Activated CD8-positive, alpha-beta memory T cell treated with anti-CD3 and anti-CD28 coated beads, Interleukin-2, amount 50 U/mL, for 4 hours (primary cell): ENCODE data around the gene PTGER1.

Experiments
- DNase-seq: peaks from one replicate; pipeline ENCODE4 v3.0.0-alpha.2; 2020

PTGER1 gene

DNA sequence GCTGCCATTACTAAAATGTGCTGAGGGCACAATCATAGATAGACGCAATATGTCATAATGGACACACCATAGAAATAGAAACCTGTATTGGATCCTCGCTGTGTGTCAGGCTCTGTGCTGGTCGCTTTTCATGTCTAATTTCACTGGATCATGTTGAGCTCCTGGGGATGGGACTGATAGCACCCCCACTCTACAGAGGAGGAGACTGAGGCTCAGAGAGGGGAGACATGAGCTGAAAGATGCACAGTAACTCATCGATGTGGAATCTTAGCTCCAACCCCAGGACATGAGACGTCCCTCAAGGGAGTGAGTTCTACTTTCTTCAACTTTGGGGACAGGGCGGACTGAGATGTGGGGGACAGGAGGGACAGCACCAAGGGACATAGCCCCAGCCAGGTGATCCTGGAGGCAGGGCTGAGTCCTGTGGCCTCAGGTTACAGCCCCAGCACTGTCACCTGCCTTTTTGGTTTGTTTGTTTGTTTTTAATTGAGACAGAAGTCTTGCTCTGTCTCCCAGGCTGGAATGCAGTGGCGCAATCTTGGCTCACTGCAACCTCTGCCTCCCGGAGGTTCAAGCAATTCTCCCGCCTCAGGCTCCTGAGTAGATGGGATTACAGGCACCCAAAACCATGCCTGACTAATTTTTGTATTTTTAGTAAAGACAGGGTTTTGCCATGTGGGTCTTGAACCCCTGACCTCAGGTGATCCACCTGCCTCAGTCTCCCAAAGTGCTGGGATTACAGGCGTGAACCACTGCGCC, 27.4 kb upstream of the PTGER1 start:
- DNase-seq = no peak

DNA sequence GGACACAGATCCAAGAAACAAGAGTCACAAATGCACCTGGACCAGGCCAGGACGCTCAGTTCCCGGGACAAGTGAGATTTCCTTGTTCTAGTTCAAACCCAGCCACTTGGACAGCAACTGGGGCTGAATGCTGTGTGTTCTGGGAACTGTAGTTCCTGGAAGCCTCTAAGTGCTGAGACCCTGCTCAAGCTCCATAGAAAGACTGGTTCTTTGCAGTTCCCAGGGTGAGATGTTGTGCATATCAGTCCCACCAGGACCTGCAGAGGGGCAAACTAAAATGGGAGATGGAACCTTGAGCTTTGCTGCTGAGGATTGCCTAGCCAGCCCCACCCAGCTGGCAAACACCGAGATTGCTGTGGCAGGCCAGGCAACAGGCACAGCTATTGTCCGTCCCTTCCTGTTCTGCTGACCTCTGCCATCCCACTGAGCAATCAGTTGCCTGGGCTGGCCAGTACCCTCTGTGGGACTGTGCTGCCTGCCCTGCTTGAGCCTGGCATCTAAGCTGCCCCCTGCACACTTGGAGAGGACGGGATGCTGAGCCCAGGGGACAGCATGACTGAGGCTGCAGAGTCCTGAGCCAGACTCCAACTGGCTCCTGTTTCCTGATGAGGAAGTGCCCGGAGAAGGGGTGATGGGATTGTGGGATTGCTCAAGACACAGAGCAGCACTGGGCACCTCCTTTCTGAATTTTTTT, 22.2 kb upstream of the PTGER1 start:
- no peak for DNase-seq

- no peak for DNase-seq
These were observed 21.7 kb upstream of the PTGER1 start for GRCh38 chr19:14496834-14497227.

GRCh38 chr19:14496029-14496833, 21.1 kb upstream of the PTGER1 start, which contains the start of gene GIPC1:
GIPC1 (minus strand) TSS chr19:14496127; CDS start chr19:14482976, 13,151 bp downstream.
- peak; percentile 81 for DNase-seq

DNA sequence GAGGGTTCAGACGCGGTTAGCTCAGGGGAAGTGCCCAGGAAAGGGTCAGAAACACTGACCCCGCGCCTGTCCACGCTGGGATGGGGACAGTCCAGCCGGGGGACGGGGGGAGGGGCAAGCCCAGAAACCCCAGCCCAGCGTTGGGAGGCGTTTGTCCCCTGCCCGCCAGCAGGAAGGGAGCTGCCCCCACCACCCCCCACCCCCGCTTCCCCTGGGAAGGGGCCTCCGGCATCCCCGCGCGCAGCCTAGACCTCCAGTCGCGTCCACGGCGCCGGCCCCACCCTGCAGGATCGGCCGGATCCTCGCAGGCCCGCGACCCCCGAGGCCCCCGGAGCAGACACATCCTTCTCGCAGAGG, 20.5 kb upstream of the PTGER1 start:
- DNase-seq = peak; percentile 27

GRCh38 chr19:14494910-14495671, 19.9 kb upstream of the PTGER1 start:
- no peak for DNase-seq

DNA sequence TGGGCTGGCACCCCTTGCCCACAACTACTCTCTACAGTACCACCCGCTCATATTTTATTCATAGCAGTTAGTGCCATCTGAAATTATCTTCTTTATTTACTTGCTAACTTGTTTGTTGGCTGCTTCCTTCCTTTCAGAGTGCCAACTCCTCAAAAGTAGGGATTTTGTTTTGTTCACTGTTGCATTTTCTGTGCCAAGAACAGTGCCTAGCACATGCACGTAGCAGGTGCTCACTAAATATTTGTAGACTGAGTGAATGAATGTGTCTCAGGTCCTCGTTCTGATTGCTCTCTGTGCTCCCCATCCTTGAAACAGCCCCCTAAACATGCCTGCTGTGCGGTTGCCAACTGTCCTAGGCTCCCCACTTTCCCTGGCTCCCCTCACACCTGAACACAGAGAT, 19.3 kb upstream of the PTGER1 start:
- no peak for DNase-seq

DNA sequence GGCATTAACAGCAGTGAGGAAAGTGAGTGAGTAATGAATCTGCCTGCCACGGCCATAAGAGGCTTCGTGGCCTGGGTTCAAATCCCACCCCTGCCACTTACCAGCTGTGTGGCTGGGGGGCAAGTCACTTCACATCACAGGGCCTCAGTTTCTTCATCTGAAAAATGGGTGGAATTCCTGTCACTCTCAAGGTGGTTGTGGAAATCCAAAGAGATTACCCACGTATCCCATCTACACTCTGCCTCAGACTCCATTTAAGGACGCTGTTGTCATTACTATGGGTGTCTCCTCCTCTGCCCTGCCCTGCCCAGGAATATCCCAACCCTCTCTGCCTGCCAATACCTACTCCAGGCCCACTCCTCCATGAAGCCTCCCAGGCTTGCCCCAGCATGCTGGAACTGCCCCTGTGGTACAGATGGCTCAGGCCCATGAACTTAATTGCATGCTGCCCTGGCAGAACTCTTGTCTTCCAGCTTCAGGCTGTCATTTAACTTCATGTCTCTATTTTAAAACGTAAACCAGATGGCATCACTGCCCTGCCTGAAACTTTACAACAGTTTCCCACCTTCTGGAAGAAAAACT, 17.7 kb upstream of the PTGER1 start:
- DNase-seq = no peak

DNA sequence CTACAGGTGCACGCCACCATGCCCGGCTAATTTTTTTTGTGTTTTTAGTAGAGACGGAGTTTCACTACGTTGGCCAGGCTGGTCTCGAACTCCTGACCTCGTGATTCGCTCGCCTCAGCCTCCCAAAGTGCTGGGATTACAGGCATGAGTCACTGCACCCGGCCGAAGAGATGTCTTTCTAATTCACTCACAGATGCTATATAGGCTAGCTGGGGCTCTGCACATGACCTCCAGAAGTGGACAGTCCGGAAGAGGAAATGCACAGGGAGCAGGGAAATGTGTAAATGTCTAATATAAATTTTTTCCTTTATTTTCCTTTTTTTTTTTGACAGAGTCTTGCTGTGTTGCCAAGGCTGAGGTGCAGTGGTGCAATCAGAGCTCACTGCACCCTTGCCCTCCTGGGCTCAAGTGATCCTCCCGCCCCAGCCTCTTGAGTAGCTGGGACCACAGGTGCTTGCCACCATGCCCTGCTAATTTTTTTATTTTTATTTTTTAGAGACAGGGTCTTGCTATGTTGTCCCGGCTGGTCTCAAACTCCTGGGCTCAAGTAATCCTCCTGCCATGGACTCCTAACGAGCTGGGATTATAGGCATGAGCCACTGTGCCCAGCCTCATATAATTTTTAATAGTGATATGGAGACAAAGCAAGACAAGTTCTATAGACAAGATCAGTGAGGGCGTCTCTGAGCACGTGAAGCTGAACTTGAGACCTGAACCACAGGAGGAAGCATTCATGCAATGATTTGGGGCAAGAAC, 12.4 kb upstream of the PTGER1 start:
- DNase-seq = no peak

- no peak for DNase-seq
These were observed 7.2 kb upstream of the PTGER1 start for GRCh38 chr19:14482172-14482941.

- no peak for DNase-seq
These were observed 5.5 kb upstream of the PTGER1 start for GRCh38 chr19:14480700-14481079.

DNA sequence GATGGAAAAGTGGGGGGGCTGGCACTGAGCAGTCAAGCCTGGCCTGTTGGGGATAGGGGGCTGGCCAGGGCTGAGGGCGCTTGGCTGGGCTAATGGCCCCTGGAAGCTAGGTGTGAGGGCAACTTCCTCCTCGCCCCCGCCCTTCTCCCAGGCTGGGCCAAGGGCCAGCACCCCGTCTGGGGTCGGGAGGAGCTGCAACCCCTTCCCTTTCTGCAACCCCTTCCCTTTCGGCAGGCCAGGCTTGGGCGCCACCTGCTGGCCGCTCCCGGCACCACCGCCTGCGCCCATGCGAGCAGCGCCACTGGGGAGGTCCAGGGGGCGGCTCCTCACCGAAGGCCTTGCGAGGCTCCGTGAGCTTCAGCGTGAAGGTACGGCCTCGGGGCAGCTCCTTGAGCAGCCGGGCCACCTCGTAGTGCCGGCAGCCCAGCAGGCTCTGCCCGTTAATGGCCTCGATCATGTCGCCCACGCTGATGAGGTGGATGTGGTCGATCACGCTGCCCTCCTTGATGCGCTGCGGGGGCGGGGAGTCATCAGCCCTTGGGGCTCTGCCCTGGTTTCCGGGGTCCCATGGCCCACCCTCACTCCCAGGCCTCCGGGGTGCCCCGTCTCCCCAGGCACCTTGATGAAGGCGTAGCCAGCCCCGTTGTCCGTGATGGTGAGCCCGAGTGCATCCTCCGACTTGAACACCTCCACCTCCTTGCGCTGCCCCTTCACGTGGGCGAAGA, 5.0 kb upstream of the PTGER1 start:
- DNase-seq = peak; percentile 75

- DNase-seq = no peak
These were observed 4.3 kb upstream of the PTGER1 start for GRCh38 chr19:14479309-14479974.

- DNase-seq = no peak
These were observed 3.0 kb upstream of the PTGER1 start for GRCh38 chr19:14478113-14478545.

GRCh38 chr19:14477418-14478112, 2.4 kb upstream of the PTGER1 start:
- no peak for DNase-seq

GRCh38 chr19:14476673-14477401, 1.7 kb upstream of the PTGER1 start:
- DNase-seq = peak; percentile 49

DNA sequence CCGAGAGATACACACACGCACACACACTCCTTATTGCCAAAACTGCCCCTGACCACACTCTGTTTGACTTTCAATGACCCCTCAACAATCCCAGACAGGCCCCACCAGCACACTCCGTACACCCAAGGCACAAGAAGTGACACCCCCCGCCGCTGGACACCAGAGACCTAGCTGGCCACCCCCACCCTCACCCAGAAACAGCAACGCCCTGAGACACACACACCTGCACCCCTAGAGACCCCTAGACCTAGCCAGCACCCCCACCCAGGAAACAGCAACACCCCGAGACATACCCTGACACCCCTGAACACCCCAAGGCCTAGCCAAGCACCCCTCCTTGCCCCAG, 1.1 kb upstream of the PTGER1 start:
- no peak for DNase-seq

GRCh38 chr19:14474827-14475226, 327 bp downstream of the PTGER1 start:
- no peak for DNase-seq
